ENCODE measurements around the gene SOST.

Gene SOST

GRCh38 chr17:43774304-43775250, 16.0 kb upstream of the SOST start:
- no peak for DNase-seq

DNA sequence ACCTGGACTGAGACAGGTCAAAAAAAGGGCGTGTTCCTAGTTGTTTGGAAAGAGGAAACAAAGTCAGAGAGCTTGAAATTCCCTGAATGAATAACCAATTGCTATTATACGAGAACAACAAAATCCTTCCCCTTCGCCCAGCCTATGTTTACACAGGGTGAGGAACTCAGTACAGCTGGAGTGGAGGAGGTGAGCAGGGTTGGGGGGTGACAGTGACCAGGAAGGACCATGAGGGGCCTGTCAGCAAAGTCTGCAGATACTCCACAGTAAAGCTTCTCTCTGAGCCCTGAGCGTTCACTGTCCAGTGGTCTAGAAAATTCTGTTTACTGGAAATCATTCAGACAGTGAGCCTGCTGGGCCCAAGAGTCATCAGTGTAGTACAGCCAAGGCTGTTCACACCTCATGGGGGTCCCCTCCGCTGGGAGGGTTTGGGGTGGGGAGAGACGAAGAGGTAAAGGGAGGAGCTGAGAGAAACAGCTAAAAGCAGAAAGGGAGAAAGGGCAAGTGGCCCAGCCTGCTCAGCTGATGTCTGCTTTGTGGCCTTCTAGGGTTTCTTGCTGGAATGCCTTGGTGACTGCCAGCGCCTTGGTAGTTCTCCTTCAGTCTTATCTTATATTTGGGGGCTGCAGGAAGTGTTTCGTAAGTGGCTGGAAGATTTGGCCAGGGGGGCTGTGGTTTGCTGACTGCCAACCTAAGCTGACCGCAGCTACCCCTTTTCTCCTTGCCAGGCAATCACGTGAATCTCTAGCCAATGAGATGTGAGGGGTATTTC, 14.5 kb upstream of the SOST start:
- no peak for DNase-seq

DNA sequence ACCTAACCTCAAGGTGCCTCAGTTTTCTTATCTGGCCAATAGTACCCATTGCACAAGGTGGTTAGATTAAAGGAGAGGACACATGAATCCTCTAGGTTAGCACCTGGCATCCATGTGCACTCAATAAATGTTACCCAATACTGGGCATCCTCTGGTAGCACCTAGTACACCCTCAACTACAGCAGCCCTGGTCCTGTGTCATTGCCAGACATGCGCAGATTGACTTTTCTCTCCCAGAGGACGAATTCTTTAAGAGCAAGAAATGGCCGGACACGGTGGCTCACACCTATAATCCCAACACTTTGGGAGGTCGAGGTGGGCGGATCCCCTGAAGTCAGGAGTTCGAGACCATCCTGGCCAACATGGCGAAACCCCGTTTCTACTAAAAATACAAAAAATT, 12.9 kb upstream of the SOST start:
- DNase-seq: no peak

DNA sequence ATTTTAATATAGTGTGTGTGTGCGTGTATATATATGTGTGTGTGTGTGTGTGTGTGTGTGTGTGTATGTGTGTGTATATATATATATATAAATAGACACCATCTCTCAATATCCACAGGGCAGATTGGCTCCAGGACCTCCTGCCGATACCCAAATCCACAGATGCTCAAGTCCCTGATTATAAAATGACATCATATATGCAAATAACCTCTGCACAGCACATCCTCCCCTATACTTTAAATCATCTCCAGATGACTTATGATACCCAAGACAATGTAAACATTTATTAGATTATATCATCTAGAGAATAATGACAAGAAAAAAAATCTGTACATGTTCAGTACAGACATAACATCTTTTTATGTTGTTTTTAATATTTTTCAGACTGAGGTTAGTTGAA, 12.4 kb upstream of the SOST start:
- DNase-seq: no peak

DNA sequence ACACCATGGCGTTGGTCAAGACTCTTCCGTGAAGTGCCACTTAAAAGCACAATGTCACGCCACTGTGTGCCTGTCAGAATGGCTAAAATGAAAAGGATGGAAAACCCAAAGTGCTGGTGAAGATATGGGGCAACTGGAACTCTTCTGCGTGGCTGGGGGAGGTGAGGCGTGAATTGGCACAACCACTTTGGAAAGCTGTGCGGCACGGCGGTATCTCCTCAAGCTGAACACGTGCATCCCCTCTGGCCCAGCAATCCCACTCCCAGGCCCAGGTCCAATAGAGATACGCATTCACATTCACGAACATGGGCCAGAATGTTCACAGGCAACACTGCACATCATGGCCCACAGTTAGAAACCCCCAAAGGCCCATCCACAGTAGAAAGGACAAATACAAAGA, 11.3 kb upstream of the SOST start:
- DNase-seq: no peak

DNA sequence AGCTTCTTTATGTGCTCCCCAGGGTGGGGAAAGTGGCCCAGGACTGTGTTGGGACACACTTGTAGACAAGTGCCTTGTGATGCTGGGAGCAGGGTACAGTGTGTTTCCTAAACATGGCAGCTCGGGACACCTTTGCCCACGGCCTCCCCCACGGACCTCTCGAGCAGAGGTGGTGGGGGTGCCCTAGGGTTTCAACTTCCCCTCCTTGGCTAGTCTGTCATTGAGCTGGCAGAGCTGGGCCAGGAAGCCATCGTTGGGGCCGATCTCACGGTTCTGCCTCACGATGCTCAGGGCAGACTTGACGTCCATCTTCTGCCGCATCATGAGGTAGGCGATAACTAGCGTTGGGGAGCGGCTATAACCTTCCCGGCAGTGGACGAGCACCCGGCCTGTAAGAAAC, 10.8 kb upstream of the SOST start:
- no peak for DNase-seq

GRCh38 chr17:43768943-43769342, 10.4 kb upstream of the SOST start:
- no peak for DNase-seq

DNA sequence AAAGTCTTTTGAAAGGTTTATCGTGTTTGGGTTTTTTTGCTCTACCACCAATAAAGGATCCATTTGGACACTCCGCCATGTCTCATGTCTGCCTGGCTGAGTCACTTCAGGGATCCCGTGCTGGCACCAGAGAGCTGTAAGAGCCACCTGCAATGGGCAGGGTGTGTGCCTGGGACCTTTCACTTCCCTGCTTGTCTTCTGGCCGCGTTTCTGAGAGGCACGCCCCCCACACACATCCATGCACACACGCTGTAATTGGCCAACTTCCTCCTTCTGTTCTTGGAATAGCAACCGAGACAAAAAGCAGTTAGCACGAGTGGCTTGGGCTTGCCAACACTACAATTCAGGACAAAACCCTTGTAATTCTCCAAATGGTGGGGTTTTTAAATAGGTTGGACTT, 9.8 kb upstream of the SOST start:
- DNase-seq: no peak

GRCh38 chr17:43767713-43768059, 9.1 kb upstream of the SOST start:
- no peak for DNase-seq

DNA sequence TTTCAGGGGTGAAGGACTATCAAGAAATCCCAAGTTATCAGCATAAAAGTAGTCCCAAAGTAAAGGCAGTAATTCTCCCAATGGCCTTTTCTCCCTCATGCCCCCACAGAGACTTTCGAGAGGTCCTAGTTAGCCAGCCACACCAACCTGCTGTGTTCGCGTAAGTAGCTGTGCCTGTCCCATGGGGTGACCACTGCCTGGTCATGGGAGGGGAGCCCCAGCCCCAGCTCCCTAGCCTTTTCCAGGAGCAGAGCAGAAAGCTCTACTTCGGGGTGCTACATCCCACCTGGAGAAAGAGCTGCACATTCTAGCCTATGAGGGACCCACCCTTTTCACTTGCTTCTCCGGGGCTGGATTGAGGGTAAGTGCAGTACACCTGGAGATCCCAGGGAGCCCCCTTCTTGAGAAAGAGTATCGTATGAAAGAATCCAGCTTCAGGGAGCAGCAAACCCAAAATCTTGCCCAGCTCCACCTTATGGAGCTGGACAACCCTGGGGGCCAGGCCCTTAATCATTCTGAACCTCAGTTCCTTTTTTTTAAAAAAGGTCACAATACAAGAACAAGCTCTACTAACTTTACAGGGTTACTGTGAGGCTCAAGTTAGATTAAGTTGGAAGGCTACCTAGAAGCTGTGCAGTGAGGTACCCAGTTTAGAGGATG, 8.6 kb upstream of the SOST start:
- no peak for DNase-seq

GRCh38 chr17:43766413-43767052, 7.9 kb upstream of the SOST start:
- peak; percentile 49 for DNase-seq

DNA sequence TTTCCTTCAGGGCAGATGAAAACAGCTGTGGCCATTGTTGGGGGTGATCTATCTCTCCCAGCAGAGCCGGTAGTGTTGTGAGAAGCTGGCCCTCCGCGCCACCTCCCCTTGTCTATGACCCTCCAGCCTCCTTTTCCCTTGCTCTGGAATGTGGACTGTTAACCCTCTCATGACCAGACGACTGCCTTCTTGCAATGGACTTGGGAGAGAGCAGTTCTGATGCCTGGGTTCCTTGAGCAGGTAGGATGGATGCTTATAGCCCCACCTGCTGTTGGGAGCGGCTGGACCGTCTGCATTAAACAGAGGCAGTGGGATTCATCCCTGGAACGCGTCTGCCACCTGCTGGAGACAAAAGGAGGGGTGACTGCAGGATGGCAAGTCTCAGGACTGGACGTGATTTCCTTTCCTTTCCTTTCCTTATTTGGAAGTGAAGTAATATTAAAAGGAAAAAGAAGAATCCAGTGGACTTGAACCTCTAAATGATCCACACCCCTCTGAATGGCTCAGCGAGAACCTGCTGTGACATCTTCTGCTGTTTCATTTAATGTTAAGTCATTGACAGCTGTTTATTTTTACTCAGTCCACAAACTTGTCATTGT, 1.8 kb upstream of the SOST start:
- peak; percentile 89 for DNase-seq

- no peak for DNase-seq
Observed at GRCh38 chr17:43759836-43760235, 1.2 kb upstream of the SOST start.

DNA sequence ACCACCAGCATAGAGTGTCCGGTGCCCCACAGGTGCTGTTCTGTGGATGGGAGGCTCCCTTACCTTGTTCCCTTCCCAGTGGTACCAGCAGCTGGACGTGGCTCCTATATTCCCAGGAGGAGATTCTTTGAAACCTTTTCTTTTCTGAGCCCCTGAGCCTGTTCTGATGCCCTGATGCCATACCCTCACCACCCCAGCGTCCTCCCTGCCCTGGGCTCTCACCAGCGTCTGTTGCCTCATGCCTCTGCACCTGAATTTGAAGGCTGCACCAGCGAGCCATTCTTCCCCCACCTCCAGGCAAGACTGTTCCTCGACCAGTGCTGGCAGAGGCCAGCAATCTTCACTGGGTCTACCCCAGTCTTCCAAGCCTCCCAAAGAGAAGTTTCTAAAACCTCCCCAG, 505 bp downstream of the SOST start:
- DNase-seq: no peak

GRCh38 chr17:43757171-43757660, 1.4 kb downstream of the SOST start:
- DNase-seq: no peak

GRCh38 chr17:43756201-43756600, 2.4 kb downstream of the SOST start:
- DNase-seq: no peak

- no peak for DNase-seq
Observed at GRCh38 chr17:43755389-43755875, 3.2 kb downstream of the SOST start.

GRCh38 chr17:43754947-43755346, 3.6 kb downstream of the SOST start:
- DNase-seq: no peak

- DNase-seq: no peak
Observed at GRCh38 chr17:43753493-43754129, 5.0 kb downstream of the SOST start.

DNA sequence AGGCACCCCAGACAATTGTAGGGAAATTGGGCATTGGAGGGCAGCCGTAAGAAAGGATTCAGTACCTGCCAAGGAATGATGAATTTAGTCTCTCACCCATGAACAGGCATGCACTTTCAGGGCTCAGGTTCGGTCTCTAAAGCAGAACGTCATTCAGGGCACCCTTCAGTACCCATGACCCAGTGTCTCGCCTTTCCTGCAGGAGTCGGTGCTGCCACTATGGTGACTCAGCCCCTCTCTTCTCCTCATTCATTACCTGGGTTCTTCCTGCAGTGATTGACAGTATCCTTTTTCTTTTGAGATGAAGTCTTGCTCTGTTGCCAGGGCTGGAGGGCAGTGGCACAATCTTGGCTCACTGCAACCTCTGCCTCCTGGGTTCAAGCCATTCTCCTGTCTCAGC, 8.4 kb downstream of the SOST start:
- DNase-seq: no peak

DNA sequence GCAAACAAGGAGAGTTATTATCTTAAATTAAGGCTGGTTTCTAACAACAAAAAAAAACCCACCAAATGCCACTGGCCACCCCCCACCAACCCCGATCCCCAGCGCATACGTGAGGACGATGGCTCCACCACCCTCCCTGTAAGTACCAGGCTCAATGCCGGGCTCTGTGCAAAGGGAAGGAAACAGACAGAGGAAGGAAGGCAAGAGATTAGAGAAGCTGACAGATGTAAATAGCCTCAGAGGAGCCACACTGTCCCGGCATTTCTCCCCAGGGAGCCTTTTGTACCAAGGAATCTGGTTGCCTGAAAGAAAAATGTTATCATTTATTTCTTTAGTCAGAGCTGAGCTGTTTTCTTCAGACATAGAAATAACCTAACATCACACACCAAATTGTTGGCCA, 13.1 kb downstream of the SOST start:
- DNase-seq: no peak

DNA sequence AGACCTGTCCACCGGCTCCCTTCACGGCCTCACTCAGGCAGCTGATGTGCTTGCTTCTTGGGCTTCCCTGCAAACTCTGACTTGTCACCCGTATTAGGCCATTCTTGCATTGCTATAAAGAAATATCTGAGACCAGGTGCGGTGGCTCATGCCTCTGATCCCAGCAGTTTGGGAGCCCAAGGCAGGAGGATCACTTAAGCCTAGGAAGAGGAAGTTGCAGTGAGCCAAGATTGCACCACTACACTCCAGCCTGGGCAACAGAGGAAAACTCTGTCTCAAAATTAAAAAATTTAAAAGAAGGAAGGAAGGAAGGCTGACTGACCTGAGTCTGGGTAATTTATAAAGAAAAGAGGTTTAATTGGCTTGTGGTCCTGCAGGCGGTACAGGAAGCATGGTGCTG, 17.0 kb downstream of the SOST start:
- DNase-seq: no peak

Measured in T-helper 9 cell (primary cell).